ENCODE data around the gene METTL21C. TPM values are rescaled to one million over a fixed set of nuclear protein-coding genes. Genes with fewer than 3 reads are reported as not detected.

METTL21C gene
- total RNA-seq, 4 donors from 2014 or later, result not detected

Other genes with a start within 250 kb of the METTL21C start
- 10 to 100 TPM; 30.3 to 38.4 (median 32.1) TPM for gene TPP2, start 98.1 kb downstream of the METTL21C start, total RNA-seq
- gene TEX30, start 78.7 kb upstream of the METTL21C start, total RNA-seq, result 10 to 100 TPM in 1 of 4 donors, 1 to 10 TPM in 3; 5.1 to 12.5 (median 8.0) TPM
- 1 to 10 TPM; 4.8 to 7.5 (median 6.3) TPM for gene POGLUT2, start 103.9 kb upstream of the METTL21C start, total RNA-seq
- gene BIVM, start 104.1 kb upstream of the METTL21C start, total RNA-seq, result 10 to 100 TPM; 16.2 to 19.5 (median 16.7) TPM
- 10 to 100 TPM; 36.1 to 61.0 (median 44.0) TPM for gene ERCC5, start 151.0 kb upstream of the METTL21C start, total RNA-seq

Data from esophagus muscularis mucosa (tissue), 4 donors.